NCI-H748 treated with DMSO at 0.1 percent for 48 hours (cell line): ENCODE data around the gene HECTD4.
"Not testable (repeated sequence)": the region's sequence is repeated elsewhere in the genome, so short reads cannot be mapped to it uniquely, and the experiment has no call there.

Experiments
- DNase-seq: peaks from one replicate; lab custom pipeline; 2025; lab: John Stamatoyannopoulos, UW

HECTD4 gene

GRCh38 chr12:112261559-112261958 lies 120.7 kb downstream of the HECTD4 start:
- no peak for DNase-seq

- DNase-seq, result no peak
These were observed 123.3 kb downstream of the HECTD4 start for GRCh38 chr12:112258926-112259325.

GRCh38 chr12:112256780-112257179 lies 125.5 kb downstream of the HECTD4 start:
- DNase-seq, result no peak

DNA sequence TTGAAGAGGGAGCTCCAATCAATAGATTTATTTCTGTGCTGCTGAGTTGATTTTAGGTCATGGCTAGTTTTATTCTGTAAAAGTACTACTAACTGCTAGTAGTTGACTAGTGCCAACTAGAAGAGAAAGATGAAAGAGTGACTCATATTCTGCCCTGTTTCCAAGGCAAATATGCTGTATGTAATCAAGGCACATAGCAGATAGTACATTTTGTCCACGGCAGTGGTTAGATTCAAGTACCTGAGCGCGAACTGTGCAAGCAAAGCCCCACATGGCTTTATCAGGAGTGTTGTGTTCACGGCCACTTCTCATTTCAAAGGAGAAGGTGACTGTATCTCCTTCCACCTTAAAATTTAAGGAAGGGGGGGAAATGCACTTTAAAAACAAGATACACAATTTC lies 130.0 kb downstream of the HECTD4 start:
- no peak for DNase-seq

GRCh38 chr12:112244902-112245301 lies 137.3 kb downstream of the HECTD4 start:
- not testable (repeated sequence) for DNase-seq

- no peak for DNase-seq
These were observed 138.7 kb downstream of the HECTD4 start for GRCh38 chr12:112243255-112244110.

GRCh38 chr12:112241176-112241575 lies 141.1 kb downstream of the HECTD4 start:
- no peak for DNase-seq

DNA sequence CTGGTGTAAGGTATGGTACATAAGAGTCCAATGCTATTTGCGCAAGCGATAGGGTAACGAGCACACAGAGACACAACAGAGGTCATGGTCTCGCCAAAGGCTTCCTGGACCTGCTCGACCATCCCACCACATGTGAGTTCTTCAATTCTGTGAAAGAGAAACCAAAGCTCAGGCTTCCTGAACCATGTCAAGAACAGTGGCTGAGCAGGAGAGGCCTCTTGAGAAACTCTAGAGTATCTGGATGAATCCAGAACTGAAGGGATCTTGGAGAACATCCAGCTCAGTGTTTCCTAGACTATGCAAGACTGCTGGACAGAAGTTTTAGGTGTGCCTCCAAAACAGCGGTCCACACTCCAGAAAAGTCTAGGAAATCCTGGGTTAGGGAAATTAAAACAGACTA lies 142.3 kb downstream of the HECTD4 start:
- no peak for DNase-seq

GRCh38 chr12:112239020-112239419 lies 143.2 kb downstream of the HECTD4 start:
- no peak for DNase-seq

DNA sequence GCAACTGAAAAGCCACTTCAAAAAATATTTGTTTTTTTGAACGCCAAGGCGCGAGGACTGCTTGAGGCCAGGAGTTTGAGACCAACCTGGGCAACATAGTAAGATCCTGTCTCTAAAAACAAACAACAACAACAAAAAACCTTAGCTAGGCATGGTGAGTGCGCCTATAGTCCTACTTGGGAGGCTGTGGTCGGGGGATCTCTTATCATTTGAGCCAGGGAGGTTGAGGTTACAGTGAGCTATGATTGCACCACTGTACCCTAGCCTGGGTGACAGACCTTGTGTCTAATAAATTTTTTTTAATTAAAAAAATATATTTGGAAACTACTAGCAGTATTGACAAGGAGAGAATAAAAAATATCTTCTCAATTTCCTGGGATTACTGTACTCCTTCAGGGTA lies 143.8 kb downstream of the HECTD4 start:
- DNase-seq, result no peak

- no peak for DNase-seq
These were observed 145.4 kb downstream of the HECTD4 start for GRCh38 chr12:112236786-112237185.

- no peak for DNase-seq
These were observed 145.8 kb downstream of the HECTD4 start for GRCh38 chr12:112236386-112236785.

GRCh38 chr12:112234303-112234702 lies 147.9 kb downstream of the HECTD4 start:
- DNase-seq, result no peak

DNA sequence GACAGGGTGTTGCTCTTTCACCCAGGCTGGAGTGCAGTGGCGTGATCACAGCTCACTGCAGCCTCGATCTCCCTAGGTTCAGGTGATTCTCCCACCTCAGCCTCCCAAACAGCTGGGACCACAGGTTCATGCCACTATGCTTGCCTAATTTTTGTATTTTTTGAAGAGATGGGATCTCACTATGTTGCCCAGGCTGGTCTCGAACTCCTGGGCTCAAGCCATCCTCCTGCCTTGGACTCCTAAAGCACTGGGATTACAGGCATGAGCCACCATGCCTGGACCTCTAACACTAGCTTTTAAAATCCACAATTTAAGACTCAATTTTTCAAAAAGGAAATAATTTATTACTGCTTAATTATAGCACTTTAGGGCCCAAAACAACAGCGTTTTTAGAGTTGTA lies 149.0 kb downstream of the HECTD4 start:
- no peak for DNase-seq

- no peak for DNase-seq
These were observed 152.1 kb downstream of the HECTD4 start for GRCh38 chr12:112230136-112230535.

DNA sequence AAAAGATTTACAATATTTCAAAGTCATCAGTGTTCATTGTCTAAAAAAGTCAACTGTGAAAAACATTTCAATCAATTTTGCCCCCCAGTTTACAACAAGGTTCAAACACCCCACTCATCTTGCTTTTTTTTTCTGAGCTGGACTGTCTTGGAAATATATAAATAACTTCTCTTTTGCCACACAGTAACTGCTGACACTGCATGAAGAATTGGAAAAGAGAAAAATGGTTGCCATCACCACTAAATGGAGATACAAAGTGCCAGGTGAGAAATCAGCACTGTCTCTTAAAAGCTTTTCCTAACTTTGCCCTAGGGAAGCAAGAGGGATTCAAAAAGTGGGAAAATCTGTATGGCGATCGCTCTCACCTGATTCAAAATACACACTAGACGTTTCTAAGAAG lies 155.5 kb downstream of the HECTD4 start:
- no peak for DNase-seq

GRCh38 chr12:112220628-112221027 lies 161.6 kb downstream of the HECTD4 start:
- not testable (repeated sequence) for DNase-seq

DNA sequence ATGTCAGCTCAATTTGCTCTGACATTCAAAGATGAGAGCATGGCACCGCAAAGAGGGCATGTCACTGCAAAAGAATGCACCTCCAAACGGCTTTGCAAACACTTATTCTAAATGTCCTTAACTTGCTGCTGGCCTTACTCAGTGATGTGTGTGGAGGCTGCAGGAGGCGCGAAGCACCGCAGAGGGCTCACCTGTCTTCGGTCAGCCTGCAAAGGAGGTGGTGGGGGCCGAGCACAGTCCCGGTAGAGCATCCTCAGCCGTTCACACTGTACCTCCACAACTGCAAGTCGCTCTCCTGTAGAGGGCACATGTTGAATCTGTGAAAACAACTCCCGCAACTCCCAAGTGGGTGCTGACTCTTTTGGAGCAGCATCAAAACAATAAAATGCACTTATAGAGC lies 163.0 kb downstream of the HECTD4 start:
- DNase-seq, result no peak

DNA sequence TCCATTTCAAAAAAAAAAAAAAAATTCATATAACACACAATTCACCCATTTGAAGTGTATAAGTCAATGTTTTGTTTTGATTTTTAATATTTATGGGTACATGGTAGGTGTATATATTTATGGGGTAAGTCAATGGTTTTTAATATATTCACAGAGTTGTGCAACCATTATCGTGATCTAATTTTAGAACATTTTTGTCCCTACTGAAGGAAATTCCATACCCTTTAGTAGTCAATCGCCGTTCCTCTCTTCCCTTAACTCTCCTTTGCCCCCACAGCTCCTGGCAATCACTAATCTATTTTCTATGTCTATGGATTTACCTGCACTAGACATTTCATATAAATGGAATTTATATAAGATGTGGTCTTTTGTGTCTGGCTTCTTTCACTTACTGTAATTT lies 164.1 kb downstream of the HECTD4 start:
- no peak for DNase-seq

DNA sequence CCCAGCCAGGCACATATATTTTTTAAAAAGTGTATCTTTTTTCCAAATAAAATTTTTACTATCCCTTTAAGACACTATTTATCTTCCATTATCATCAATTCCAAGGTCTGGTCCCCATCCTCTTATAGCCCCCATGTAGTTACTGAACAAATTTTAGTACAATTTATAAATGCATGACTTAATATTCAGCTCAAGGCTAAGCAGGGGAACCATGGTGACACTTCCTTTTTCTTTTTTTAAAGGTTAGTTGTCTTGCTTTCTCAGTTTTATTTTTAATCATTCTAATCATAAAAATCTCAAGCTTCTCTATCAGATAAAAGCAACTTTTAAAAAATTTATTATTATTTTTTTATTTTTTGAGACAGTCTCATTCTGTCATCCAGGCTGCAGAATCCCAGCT lies 164.6 kb downstream of the HECTD4 start:
- DNase-seq, result no peak

DNA sequence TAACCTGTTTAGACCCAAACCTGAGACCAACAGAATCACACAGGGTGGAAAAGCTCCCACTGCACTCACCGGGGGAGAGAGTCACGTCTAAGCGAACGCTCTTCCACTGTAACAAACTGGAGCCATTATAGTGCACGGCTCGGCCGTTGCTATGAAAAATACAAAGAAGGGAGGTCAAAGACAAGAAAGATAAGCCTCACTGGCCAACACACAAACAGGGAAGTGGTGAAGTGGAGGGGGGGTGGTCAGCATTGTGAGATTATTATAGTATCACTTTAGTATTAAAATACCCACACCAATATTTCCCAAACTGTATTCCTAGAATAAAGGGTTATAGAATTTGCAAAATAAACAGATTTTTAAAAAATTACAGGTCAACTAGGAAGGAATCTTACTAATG lies 166.0 kb downstream of the HECTD4 start:
- no peak for DNase-seq

DNA sequence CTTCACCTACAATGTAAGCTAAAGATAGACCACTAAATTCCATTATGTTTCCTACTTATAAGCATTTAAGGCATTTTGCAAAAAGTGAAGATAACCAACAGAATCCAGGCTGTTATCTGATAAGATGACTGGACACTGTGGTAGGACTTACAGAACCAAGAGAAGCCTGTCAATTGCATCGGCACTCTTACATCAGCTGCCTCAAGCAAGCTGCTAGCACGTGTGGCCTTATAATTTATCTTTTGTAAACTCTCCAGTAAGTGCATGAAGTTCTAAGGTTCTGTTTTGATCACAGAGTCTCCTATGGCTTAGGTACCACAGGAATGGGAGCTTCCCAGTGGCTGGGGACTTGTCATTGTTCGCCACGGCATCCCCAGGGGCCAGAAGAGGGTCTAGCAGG lies 168.2 kb downstream of the HECTD4 start:
- no peak for DNase-seq

DNA sequence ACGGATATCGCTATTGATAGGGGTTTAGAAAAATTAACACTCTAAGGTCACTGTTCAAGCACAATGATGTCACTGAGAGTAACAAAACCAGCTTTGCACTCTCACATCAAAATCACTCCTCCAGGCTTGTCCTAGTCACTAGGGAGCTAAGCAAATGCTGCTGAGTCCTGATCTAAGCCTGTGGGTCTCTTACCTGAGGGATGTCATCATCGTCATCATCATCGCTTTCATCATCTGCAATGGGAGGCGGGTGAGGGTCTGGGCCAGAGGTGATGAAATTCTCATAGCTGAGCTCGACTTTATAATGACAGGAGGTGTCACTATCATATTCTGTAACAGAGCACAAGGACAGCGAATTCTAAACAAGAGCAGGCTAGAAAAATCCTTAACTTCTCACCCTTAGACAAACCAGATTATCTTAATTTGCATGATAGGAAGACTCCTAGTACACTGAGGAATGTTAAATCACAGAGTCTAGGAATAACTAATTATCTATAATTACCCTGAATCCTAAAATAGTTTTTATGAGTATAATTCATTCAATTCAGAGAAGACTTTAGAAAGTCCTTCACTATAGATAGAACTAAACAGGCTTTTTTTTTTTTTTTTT lies 173.8 kb downstream of the HECTD4 start:
- DNase-seq, result no peak
